Measurements from ENCODE around the gene TSPAN5.
A peak's percentile ranks its signal among the peaks of the same experiment; 100 is the strongest.

TSPAN5 gene

GRCh38 chr4:98662626-98663225 is 4.3 kb upstream of the TSPAN5 start:
- DNase-seq (ENCODE audit: insufficient read length, low spot score) (no peak), FAIRE-seq (no peak)
- TF ChIP-seq POLR2A (IDR thresholded peaks at IDR 0.05; ENCODE audit: low read depth, low read length) = no peak

- FAIRE-seq = no peak
- TF ChIP-seq POLR2A (IDR thresholded peaks at IDR 0.05; ENCODE audit: low read depth, low read length) = no peak
- DNase-seq (ENCODE audit: insufficient read length, low spot score) = no peak
Measured at GRCh38 chr4:98662055-98662453, 3.6 kb upstream of the TSPAN5 start.

- no peak for FAIRE-seq
- DNase-seq (ENCODE audit: insufficient read length, low spot score) = no peak
- TF ChIP-seq POLR2A (IDR thresholded peaks at IDR 0.05; ENCODE audit: low read depth, low read length) = no peak
Measured at GRCh38 chr4:98661371-98662054, 3.1 kb upstream of the TSPAN5 start.

GRCh38 chr4:98659741-98660462 is 1.5 kb upstream of the TSPAN5 start:
- DNase-seq (ENCODE audit: insufficient read length, low spot score) (peak; percentile 35), FAIRE-seq (no peak)
- no peak for TF ChIP-seq POLR2A (IDR thresholded peaks at IDR 0.05; ENCODE audit: low read depth, low read length)

GRCh38 chr4:98659106-98659592 is 738 bp upstream of the TSPAN5 start:
- DNase-seq (ENCODE audit: insufficient read length, low spot score) (no peak), FAIRE-seq (no peak)
- no peak for TF ChIP-seq POLR2A (IDR thresholded peaks at IDR 0.05; ENCODE audit: low read depth, low read length)

GRCh38 chr4:98657531-98658286 is 702 bp downstream of the TSPAN5 start:
- TF ChIP-seq POLR2A (IDR thresholded peaks at IDR 0.05; ENCODE audit: low read depth, low read length) = 0 out of 2 replicates have a peak, but pooled peaks have one; percentile 16
- DNase-seq (ENCODE audit: insufficient read length, low spot score) (peak; percentile 63), FAIRE-seq (peak; percentile 67)

GRCh38 chr4:98656886-98657285 is 1.5 kb downstream of the TSPAN5 start:
- no peak for DNase-seq (ENCODE audit: insufficient read length, low spot score)
- TF ChIP-seq POLR2A (IDR thresholded peaks at IDR 0.05; ENCODE audit: low read depth, low read length) = no peak
- no peak for FAIRE-seq

- DNase-seq (ENCODE audit: insufficient read length, low spot score) (no peak), FAIRE-seq (no peak)
- TF ChIP-seq POLR2A (IDR thresholded peaks at IDR 0.05; ENCODE audit: low read depth, low read length) = no peak
Measured at GRCh38 chr4:98656443-98656842, 2.0 kb downstream of the TSPAN5 start.

- FAIRE-seq = peak; percentile 27
- TF ChIP-seq POLR2A (IDR thresholded peaks at IDR 0.05; ENCODE audit: low read depth, low read length) = no peak
- peak; percentile 33 for DNase-seq (ENCODE audit: insufficient read length, low spot score)
Measured at GRCh38 chr4:98653890-98654867, 4.2 kb downstream of the TSPAN5 start.

GRCh38 chr4:98652996-98653395 is 5.4 kb downstream of the TSPAN5 start:
- DNase-seq (ENCODE audit: insufficient read length, low spot score) = no peak
- FAIRE-seq = no peak
- TF ChIP-seq POLR2A (IDR thresholded peaks at IDR 0.05; ENCODE audit: low read depth, low read length) = no peak

- FAIRE-seq (no peak), DNase-seq (ENCODE audit: insufficient read length, low spot score) (no peak)
- TF ChIP-seq POLR2A (IDR thresholded peaks at IDR 0.05; ENCODE audit: low read depth, low read length) = no peak
Measured at GRCh38 chr4:98648602-98649001, 9.8 kb downstream of the TSPAN5 start.

- no peak for TF ChIP-seq POLR2A (IDR thresholded peaks at IDR 0.05; ENCODE audit: low read depth, low read length)
- DNase-seq (ENCODE audit: insufficient read length, low spot score) (no peak), FAIRE-seq (no peak)
Measured at GRCh38 chr4:98646422-98646821, 12.0 kb downstream of the TSPAN5 start.

- no peak for FAIRE-seq
- no peak for DNase-seq (ENCODE audit: insufficient read length, low spot score)
- TF ChIP-seq POLR2A (IDR thresholded peaks at IDR 0.05; ENCODE audit: low read depth, low read length) = no peak
Measured at GRCh38 chr4:98645527-98645926, 12.9 kb downstream of the TSPAN5 start.
